ENCODE results near the gene CCDC85A.

Gene CCDC85A

DNA sequence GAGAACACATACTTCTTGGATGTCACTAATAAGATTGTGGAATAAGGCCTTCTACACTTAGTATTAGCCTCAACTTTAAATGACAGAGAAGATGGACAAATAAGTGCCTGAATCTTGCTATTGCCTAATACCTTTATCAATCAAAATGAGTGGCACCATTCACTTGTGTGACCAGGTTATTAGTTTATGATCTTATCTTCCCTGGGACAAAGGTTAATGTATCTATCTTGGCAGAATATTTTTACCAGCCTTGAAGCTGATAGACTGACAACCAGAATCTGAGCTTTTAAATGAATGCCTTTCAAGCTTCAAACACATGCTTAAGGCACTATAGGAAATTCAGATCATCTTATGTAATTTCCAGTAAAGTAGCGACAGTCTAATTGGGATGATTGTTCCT is 202.9 kb downstream of the CCDC85A start:
- TF ChIP-seq, protein P1, sequence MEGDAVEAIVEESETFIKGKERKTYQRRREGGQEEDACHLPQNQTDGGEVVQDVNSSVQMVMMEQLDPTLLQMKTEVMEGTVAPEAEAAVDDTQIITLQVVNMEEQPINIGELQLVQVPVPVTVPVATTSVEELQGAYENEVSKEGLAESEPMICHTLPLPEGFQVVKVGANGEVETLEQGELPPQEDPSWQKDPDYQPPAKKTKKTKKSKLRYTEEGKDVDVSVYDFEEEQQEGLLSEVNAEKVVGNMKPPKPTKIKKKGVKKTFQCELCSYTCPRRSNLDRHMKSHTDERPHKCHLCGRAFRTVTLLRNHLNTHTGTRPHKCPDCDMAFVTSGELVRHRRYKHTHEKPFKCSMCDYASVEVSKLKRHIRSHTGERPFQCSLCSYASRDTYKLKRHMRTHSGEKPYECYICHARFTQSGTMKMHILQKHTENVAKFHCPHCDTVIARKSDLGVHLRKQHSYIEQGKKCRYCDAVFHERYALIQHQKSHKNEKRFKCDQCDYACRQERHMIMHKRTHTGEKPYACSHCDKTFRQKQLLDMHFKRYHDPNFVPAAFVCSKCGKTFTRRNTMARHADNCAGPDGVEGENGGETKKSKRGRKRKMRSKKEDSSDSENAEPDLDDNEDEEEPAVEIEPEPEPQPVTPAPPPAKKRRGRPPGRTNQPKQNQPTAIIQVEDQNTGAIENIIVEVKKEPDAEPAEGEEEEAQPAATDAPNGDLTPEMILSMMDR (IDR thresholded peaks at IDR 0.05; ENCODE audit: borderline replicate concordance, insufficient read depth, low read depth, low read length), result no peak

DNA sequence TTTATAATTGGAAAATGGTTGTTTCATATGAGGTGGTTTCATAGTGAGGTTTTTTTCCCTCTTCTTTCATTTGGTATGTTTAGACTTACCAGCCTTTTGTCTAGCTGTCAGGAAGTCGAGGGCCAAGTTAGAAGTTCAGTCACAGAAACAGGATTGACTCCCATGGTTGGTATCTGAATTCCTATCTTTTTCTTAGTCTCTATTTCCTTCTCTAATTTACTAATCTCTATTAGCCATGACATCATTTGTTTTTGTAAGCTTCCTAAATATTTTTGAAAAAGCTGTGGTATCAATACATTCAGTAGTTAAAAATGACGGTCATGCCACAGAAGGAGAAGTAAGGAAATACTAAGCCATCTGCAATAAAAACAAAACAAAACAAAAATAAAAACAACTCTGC is 206.9 kb downstream of the CCDC85A start:
- no peak overlapping the region for H3K4me3 ChIP-seq (ENCODE audit: low read depth, low read length)
- TF ChIP-seq, protein P1 (IDR thresholded peaks at IDR 0.05; ENCODE audit: borderline replicate concordance, insufficient read depth, low read depth, low read length), result no peak

More for the DNA sequence above, 202.9 kb downstream of the CCDC85A start:
- no peak overlapping the region for H3K4me3 ChIP-seq (ENCODE audit: low read depth, low read length)

DNA sequence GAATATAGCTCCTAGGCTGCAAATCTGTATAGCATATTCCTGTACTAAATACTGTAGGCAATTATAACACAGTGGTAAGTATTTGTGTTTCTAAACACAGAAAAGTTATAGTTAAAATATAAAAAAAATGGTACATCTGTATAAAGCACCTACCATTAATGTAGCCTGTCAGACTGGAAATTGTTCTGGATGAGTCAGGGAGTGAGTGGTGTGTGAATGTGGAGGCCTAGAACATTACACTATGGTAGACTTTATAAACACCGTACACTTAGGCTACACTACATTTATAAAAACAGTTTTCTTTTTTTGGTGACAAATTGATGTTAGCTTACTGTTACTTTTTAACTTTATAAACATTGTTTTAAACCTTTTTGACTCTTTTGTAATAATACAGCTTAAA is 226.3 kb downstream of the CCDC85A start:
- H3K4me3 ChIP-seq (ENCODE audit: low read depth, low read length), result no peak overlapping the region
- TF ChIP-seq, protein P1 (IDR thresholded peaks at IDR 0.05; ENCODE audit: borderline replicate concordance, insufficient read depth, low read depth, low read length), result no peak

DNA sequence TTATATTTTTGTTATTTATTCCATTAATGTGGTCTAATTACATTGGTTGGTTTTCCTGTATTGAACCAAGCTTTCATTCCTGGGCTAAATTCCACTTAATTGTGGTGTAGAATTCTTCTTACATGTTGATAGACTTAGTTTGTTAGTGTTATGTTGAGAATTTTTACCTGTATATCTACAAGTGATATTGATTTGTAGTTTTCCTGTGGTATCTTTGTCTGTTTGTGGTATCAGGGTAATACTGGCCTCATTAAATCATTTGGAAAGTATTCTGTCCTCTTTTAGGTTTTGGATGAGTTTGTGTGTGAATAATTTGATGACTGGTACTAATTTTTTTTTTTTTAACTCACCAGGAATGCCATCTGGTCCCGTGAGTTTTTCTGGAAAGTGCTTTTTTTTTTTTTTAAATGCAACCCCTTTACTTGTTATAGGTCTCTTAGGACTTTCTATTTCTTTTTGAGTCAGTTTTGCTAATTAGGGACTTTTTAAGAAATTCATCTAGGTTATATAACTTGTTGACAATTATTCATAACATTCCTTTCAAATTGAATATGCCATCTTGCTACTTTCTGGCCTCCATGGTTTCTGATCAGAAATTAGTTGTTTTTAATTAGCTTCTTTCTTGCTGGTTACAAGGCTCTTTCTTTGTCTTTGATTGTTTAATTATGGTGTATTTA is 232.8 kb downstream of the CCDC85A start:
- no peak overlapping the region for H3K4me3 ChIP-seq (ENCODE audit: low read depth, low read length)
- TF ChIP-seq, protein P1 (IDR thresholded peaks at IDR 0.05; ENCODE audit: borderline replicate concordance, insufficient read depth, low read depth, low read length), result no peak

Measured in GM12875 (cell line).